Uterus (tissue), 2 donors: Measurements from ENCODE around the gene UPK3BL2.
"Not testable (repeated sequence)": the region's sequence is repeated elsewhere in the genome, so short reads cannot be mapped to it uniquely, and the experiment has no call there.

ENCODE experiments used
- POLR2A ChIP-seq, 2 donors: fragments of 450-650 bp; IDR thresholded peaks; one replicate each; pipeline ENCODE4 v1.6.1; 2016; ENCODE audit warnings: antibody characterized with exemption in 2 of 2, mild to moderate bottlenecking in 1 of 2, moderate library complexity in 1 of 2
- TF ChIP-seq, protein P1 (sequence below), 4 experiments: fragments of 200-600 bp in 2 of 4; fragments of 450-650 bp in 2 of 4; sonication (generic) in 2 of 4; IDR thresholded peaks; one replicate each; pipeline ENCODE4 v1.5.1; 2016 to 2019; ENCODE audit warnings: antibody characterized with exemption in 4 of 4, mild to moderate bottlenecking in 2 of 4, moderate library complexity in 1 of 4

- TF ChIP-seq, protein P1, sequence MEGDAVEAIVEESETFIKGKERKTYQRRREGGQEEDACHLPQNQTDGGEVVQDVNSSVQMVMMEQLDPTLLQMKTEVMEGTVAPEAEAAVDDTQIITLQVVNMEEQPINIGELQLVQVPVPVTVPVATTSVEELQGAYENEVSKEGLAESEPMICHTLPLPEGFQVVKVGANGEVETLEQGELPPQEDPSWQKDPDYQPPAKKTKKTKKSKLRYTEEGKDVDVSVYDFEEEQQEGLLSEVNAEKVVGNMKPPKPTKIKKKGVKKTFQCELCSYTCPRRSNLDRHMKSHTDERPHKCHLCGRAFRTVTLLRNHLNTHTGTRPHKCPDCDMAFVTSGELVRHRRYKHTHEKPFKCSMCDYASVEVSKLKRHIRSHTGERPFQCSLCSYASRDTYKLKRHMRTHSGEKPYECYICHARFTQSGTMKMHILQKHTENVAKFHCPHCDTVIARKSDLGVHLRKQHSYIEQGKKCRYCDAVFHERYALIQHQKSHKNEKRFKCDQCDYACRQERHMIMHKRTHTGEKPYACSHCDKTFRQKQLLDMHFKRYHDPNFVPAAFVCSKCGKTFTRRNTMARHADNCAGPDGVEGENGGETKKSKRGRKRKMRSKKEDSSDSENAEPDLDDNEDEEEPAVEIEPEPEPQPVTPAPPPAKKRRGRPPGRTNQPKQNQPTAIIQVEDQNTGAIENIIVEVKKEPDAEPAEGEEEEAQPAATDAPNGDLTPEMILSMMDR (IDR thresholded peaks at IDR 0.05) = not testable (repeated sequence)
- not testable (repeated sequence) for TF ChIP-seq POLR2A (IDR thresholded peaks at IDR 0.05)
Observed at GRCh38 chr7:102503141-102503540, 40.4 kb downstream of the UPK3BL2 start.
